Right kidney (tissue), 1 donor: Measurements from ENCODE around the gene CTSG.
"Not testable (repeated sequence)": the region's sequence is repeated elsewhere in the genome, so short reads cannot be mapped to it uniquely, and the experiment has no call there.

Experiments
- DNase-seq: peaks from one replicate; pipeline ENCODE4 v3.0.0-alpha.2; 2016

Gene CTSG

DNA sequence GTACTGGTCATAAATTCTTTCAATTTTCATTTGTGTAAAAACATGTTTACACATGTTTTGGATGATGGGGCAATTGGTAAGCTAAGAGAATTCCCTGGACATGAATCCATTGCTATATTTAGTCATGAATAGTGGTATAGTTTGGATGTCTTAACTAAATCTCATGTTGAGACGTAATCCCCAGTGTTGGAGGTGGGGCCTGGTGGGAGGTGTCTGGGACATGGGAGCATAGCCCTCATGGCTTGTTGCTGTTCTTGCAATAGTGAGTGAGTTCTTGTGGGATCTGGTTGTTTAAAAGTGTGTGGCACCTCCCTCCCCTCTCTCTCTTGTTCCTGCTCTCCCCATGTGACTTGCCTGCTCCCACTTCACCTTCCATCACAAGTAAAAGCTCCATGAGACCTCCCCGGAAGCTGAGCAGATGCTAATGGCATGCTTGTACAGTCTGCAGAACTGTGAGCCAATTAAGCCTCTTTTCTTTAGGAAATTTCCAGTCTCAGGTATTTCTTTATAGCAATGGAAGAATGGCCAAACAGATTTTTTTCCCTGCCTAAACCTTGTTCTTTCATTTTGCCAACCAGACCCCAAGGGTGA lies 33.6 kb downstream of the CTSG start:
- DNase-seq: no peak

DNA sequence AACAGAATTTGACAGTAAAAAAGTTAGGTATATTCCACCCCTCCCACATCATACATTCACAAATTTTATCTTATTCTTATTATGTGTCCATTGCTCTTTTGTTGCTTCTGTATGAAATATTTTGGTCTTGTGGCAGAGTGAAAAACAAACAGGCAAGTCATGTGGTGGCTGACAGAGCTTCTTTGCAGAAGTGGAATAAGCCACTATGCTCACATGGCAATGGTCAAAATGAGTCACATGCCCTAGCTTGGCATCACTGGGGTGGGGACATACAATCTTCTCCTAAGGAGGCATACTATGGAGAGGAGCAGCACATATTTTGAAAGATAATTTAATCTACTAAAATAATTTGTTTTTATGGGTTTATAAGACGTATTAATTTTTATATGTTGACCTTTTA lies 40.3 kb downstream of the CTSG start:
- no peak for DNase-seq

DNA sequence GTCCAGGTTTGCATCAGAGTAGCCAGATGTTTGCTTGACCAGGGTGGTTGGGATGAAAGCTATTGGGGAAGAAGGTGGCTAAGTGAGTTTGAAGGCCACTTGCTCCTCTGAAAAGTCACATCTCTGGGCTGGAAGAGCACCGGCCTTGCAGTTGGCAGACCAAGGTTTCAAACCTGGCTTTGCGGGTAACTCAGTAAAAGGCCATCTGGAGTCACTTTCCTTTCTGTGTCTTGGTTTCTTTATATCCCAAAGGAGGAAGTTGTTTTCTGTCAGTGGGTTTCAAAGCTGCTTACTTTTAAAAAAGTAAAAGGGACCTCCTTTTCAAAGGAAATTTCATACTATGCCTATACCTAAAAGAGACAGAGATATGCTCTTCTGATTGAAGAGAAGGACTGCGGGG lies 41.8 kb downstream of the CTSG start:
- DNase-seq: no peak

DNA sequence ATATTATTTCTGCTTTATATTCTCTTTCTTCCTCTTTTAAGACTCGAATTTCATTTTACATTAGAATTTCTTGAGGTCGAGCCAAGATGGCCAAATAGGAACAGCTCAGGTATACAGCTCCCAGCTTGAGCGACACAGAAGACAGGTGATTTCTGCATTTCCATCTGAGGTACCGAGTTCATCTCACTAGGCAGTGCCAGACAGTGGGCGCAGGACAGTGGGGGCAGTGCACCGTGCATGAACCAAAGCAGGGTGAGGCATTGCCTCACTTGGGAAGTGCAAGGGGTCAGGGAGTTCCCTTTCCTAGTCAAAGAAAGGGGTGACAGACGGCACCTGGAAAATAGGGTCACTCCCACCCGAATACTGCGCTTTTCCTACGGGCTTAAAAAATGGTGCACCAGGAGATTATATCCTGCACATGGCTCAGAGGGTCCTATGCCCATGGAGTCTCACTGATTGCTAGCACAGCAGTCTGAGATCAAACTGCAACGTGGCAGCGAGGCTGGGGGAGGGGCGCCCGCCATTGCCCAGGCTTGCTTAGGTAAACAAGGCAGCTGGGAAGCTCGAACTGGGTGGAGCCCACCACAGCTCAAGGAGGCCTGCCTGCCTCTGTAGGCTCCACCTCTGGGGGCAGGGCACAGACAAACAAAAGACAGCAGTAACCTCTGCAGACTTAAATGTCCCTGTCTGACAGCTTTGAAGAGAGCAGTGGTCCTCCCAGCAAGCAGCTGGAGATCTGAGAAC lies 50.0 kb downstream of the CTSG start:
- not testable (repeated sequence) for DNase-seq
